ENCODE data around the gene TMEM115.

TMEM115 gene

GRCh38 chr3:50378024-50378423 lies 18.7 kb upstream of the TMEM115 start:
- no peak overlapping the region for H3K27ac ChIP-seq (ENCODE audit: insufficient read depth, low read depth, low read length, poor library complexity, severe bottlenecking)
- H3K4me3 ChIP-seq (ENCODE audit: insufficient read depth, low read depth, low read length), result no peak overlapping the region
- no peaks in the 10 kb centered on the region for H3K9me3 ChIP-seq (ENCODE audit: control insufficient read depth, low read length)
- no peaks in the 10 kb centered on the region for H3K27me3 ChIP-seq (ENCODE audit: control insufficient read depth, insufficient read depth, low read length, poor library complexity, severe bottlenecking)
- H3K36me3 ChIP-seq (ENCODE audit: control insufficient read depth, insufficient read depth, low read length), result no peaks in the 10 kb centered on the region
- 89% methylated on average over 6 of the region's 6 CpGs for WGBS, 2 experiments
- H3K4me1 ChIP-seq (ENCODE audit: control insufficient read depth, insufficient read depth, low read length), result peaks cover 14% of the 10 kb centered on the region

DNA sequence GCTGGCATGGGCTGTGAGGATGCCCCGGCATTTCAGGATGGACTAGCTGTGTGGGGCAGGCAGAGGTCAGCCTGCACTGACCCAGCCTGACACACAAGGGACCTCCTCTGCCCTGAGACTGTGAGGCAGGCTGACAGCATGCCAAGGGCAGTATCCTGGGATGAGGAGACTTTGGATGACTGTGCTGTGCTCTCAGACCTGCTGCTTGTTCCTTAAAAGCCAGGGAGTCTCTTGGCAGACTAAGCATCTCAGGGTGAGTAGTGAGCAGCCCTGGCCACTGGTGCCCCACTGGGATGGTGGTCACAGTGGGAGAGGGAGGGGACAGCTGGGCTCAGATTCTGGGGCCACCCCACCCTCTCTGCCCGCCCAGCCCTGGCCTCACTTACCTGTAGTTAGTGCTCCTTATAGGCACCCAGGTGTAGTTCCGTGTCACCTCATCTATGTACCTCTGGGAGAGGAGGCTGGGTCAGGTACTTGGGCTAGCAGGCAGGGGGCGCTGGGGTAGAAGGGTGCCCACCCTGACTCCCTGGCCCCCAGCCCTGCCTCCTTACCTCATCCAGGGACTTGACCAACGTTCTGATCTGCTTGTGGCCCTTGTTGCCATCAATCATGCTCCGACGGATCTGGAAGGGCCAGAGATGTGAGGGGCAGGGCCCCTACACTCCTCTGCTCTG lies 16.1 kb upstream of the TMEM115 start:
- Histone ChIP-seq H3K27ac (ENCODE audit: insufficient read depth, low read depth, low read length, poor library complexity, severe bottlenecking) (no peak overlapping the region), H3K27me3 (ENCODE audit: control insufficient read depth, insufficient read depth, low read length, poor library complexity, severe bottlenecking) (no peaks in the 10 kb centered on the region), H3K4me1 (ENCODE audit: control insufficient read depth, insufficient read depth, low read length) (peaks cover 39% of the 10 kb centered on the region), H3K9me3 (ENCODE audit: control insufficient read depth, low read length) (no peaks in the 10 kb centered on the region), H3K4me3 (ENCODE audit: insufficient read depth, low read depth, low read length) (no peak overlapping the region), H3K36me3 (ENCODE audit: control insufficient read depth, insufficient read depth, low read length) (no peaks in the 10 kb centered on the region)
- WGBS, 2 experiments, result 69 to 73% methylated on average over 7 of the region's 7 CpGs

DNA sequence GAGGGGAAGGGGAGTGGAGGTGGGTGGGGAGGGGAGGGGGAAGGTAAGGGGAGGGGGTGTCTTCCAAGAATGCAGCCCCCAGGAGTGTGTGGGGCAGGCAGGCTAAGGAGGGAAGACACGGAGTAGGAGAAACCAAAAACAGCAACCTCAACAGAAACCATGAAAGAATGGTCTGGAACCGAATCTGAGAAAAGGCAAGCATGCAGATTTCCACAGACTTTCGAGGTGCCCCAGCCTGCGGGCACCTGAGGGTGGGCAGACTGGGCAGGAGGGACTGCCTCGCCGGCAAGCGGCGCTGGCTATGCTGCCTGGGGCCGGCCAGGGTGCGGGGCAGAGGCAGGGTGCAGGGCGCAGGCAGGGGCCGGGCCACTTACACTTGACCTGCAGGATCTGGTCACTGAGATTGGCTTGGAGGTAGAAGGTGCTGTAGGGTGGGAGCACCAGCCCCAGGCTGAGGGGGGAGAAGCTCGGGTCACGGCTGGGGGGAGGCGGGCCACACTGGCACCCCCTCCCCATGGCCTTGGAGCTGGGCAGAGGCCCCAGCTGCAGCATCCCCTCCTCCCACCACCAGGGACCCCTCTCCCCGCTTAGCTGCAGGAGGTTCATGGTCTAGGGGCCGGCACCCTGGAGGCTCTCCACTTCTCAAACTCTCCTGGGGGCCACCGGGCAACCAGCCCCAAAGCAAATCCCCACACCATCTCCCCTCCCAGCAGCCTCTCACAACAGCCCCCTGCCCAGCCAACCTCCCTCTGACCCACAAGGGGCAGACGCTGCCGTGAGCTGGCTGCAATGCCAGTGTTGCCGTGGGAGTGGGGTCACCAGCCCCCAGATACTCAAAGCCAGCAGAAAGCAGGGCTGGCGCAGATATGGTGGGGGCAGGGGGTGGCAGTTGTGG lies 15.3 kb upstream of the TMEM115 start:
- 73 to 78% methylated on average over 22 of the region's 22 CpGs for WGBS, 2 experiments
- Histone ChIP-seq H3K4me3 (ENCODE audit: insufficient read depth, low read depth, low read length) (no peak overlapping the region), H3K27ac (ENCODE audit: insufficient read depth, low read depth, low read length, poor library complexity, severe bottlenecking) (no peak overlapping the region), H3K36me3 (ENCODE audit: control insufficient read depth, insufficient read depth, low read length) (no peaks in the 10 kb centered on the region), H3K27me3 (ENCODE audit: control insufficient read depth, insufficient read depth, low read length, poor library complexity, severe bottlenecking) (no peaks in the 10 kb centered on the region), H3K4me1 (ENCODE audit: control insufficient read depth, insufficient read depth, low read length) (peaks cover 39% of the 10 kb centered on the region), H3K9me3 (ENCODE audit: control insufficient read depth, low read length) (no peaks in the 10 kb centered on the region)

- no peaks in the 10 kb centered on the region for H3K27me3 ChIP-seq (ENCODE audit: control insufficient read depth, insufficient read depth, low read length, poor library complexity, severe bottlenecking)
- no peak overlapping the region for H3K4me3 ChIP-seq (ENCODE audit: insufficient read depth, low read depth, low read length)
- no peak overlapping the region for H3K27ac ChIP-seq (ENCODE audit: insufficient read depth, low read depth, low read length, poor library complexity, severe bottlenecking)
- H3K9me3 ChIP-seq (ENCODE audit: control insufficient read depth, low read length), result no peaks in the 10 kb centered on the region
- WGBS, 2 experiments, result 44 to 49% methylated on average over 12 of the region's 12 CpGs
- H3K4me1 ChIP-seq (ENCODE audit: control insufficient read depth, insufficient read depth, low read length), result peaks cover 39% of the 10 kb centered on the region
- no peaks in the 10 kb centered on the region for H3K36me3 ChIP-seq (ENCODE audit: control insufficient read depth, insufficient read depth, low read length)
Observed at GRCh38 chr3:50373146-50374051, 14.1 kb upstream of the TMEM115 start.

DNA sequence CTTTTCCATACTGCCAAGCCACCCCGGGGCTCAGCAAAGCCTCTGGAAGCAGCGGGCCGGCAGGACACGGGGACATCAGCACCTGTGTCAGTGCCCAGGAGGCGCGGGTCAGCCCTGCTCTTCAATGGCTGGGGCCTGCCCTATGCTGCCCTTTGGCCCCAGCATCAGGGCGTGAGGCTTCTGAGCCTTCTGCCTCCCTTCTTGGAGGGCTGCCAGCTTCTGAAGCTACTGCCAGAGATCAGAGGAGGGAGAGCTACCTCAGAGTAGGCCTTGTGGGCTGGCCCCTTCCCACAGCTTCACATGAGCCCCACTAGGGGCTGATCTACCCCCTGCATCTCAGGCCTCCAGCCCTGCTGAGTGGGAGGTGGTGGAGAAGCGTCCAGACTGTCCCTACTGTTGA lies 13.0 kb upstream of the TMEM115 start:
- 68 to 73% methylated on average over 8 of the region's 8 CpGs for WGBS, 2 experiments

GRCh38 chr3:50371133-50371685 lies 11.9 kb upstream of the TMEM115 start:
- WGBS, 2 experiments, result 90% methylated on average over 3 of the region's 3 CpGs
- Histone ChIP-seq H3K4me3 (ENCODE audit: insufficient read depth, low read depth, low read length) (no peak overlapping the region), H3K27me3 (ENCODE audit: control insufficient read depth, insufficient read depth, low read length, poor library complexity, severe bottlenecking) (peaks cover under 1% of the 10 kb centered on the region), H3K9me3 (ENCODE audit: control insufficient read depth, low read length) (no peaks in the 10 kb centered on the region), H3K27ac (ENCODE audit: insufficient read depth, low read depth, low read length, poor library complexity, severe bottlenecking) (no peak overlapping the region), H3K4me1 (ENCODE audit: control insufficient read depth, insufficient read depth, low read length) (peaks cover 39% of the 10 kb centered on the region), H3K36me3 (ENCODE audit: control insufficient read depth, insufficient read depth, low read length) (no peaks in the 10 kb centered on the region)

More for the DNA sequence above, 13.0 kb upstream of the TMEM115 start:
- no peaks in the 10 kb centered on the region for H3K36me3 ChIP-seq (ENCODE audit: control insufficient read depth, insufficient read depth, low read length)
- H3K27me3 ChIP-seq (ENCODE audit: control insufficient read depth, insufficient read depth, low read length, poor library complexity, severe bottlenecking), result no peaks in the 10 kb centered on the region
- no peak overlapping the region for H3K27ac ChIP-seq (ENCODE audit: insufficient read depth, low read depth, low read length, poor library complexity, severe bottlenecking)
- H3K4me1 ChIP-seq (ENCODE audit: control insufficient read depth, insufficient read depth, low read length), result peaks cover 39% of the 10 kb centered on the region
- H3K9me3 ChIP-seq (ENCODE audit: control insufficient read depth, low read length), result no peaks in the 10 kb centered on the region
- H3K4me3 ChIP-seq (ENCODE audit: insufficient read depth, low read depth, low read length), result no peak overlapping the region

DNA sequence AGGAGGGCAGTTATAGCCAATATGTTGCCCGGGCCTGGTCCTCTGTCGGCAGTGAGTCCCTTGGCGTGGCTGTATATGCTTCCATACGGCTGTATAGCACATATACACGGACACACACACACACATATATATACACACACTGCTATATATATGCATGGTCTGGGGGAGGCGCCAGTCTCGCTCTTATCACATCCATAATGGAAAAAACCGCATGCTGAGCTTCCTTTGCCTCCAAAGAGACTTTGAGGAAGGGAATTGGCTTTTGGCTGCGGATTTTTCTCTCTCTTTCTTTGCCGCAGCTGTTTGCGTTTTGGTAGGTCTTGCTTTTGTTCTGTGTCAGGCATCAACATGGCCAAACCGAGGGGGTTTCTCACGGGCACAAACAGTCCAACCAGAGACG lies 11.3 kb upstream of the TMEM115 start:
- Histone ChIP-seq H3K4me3 (ENCODE audit: insufficient read depth, low read depth, low read length) (no peak overlapping the region), H3K4me1 (ENCODE audit: control insufficient read depth, insufficient read depth, low read length) (peaks cover 42% of the 10 kb centered on the region), H3K27ac (ENCODE audit: insufficient read depth, low read depth, low read length, poor library complexity, severe bottlenecking) (no peak overlapping the region), H3K36me3 (ENCODE audit: control insufficient read depth, insufficient read depth, low read length) (no peaks in the 10 kb centered on the region), H3K27me3 (ENCODE audit: control insufficient read depth, insufficient read depth, low read length, poor library complexity, severe bottlenecking) (peaks cover 7% of the 10 kb centered on the region), H3K9me3 (ENCODE audit: control insufficient read depth, low read length) (no peaks in the 10 kb centered on the region)
- WGBS, 2 experiments, result 75 to 82% methylated on average over 14 of the region's 14 CpGs

DNA sequence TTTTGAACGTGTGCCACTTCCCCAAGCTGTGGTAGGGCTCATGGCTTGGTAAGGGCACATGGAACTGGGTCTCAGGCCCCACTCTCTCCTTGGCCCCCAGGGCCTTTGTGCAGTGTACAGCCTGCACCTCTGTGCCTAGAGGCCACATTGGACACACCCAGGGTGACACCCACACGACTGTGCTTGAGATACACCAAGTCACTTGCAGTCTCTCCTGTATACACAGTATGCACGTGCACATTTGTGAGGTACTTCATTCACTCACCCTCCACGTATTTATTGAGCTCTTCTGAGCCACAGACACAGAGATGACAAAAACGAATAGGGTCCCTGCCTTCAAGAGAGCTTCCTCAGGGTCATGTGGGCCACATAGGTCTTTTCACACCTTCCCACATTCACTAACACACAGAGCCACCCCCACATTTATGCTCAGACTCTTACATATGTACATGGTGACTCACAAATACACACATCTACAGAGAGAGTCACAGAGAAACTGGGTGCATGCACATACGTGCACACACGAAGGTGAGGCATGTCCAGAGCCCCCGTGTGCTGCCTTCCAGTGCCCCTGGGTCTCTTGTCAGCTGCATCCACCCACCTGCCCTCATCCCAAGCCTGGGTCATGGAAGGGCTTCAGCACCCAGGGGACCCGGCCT lies 9.8 kb upstream of the TMEM115 start:
- peaks cover 20% of the 10 kb centered on the region for H3K27me3 ChIP-seq (ENCODE audit: control insufficient read depth, insufficient read depth, low read length, poor library complexity, severe bottlenecking)
- no peak overlapping the region for H3K27ac ChIP-seq (ENCODE audit: insufficient read depth, low read depth, low read length, poor library complexity, severe bottlenecking)
- no peaks in the 10 kb centered on the region for H3K36me3 ChIP-seq (ENCODE audit: control insufficient read depth, insufficient read depth, low read length)
- H3K4me1 ChIP-seq (ENCODE audit: control insufficient read depth, insufficient read depth, low read length), result peaks cover 38% of the 10 kb centered on the region
- H3K4me3 ChIP-seq (ENCODE audit: insufficient read depth, low read depth, low read length), result no peak overlapping the region
- WGBS, 2 experiments, result 82 to 85% methylated on average over 9 of the region's 9 CpGs
- H3K9me3 ChIP-seq (ENCODE audit: control insufficient read depth, low read length), result no peaks in the 10 kb centered on the region

DNA sequence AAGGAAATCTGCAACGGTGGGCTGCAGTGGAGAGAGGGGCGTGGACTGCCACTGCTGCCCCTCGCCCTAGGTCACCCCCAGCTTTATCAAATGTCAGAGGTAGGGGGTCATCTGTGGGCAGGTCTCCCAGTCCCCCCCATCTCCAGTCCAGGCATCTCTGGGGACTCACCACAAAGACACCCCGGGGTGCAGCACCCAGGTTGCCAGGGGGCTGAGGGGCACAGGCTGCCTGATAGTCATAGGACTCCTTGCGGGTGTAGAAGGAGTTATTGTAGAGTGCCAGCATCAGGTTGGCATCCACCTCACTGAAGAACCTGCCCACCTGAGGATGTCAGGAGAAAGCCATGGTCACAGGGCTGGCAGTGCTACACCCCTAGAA lies 6.5 kb upstream of the TMEM115 start:
- no peak overlapping the region for H3K27ac ChIP-seq (ENCODE audit: insufficient read depth, low read depth, low read length, poor library complexity, severe bottlenecking)
- 79 to 83% methylated on average over 5 of the region's 5 CpGs for WGBS, 2 experiments
- no peaks in the 10 kb centered on the region for H3K9me3 ChIP-seq (ENCODE audit: control insufficient read depth, low read length)
- no peak overlapping the region for H3K4me3 ChIP-seq (ENCODE audit: insufficient read depth, low read depth, low read length)
- peaks cover 26% of the 10 kb centered on the region for H3K27me3 ChIP-seq (ENCODE audit: control insufficient read depth, insufficient read depth, low read length, poor library complexity, severe bottlenecking)
- H3K4me1 ChIP-seq (ENCODE audit: control insufficient read depth, insufficient read depth, low read length), result peaks cover 13% of the 10 kb centered on the region
- H3K36me3 ChIP-seq (ENCODE audit: control insufficient read depth, insufficient read depth, low read length), result no peaks in the 10 kb centered on the region
